ENCODE results near the gene AVP.

The AVP gene

GRCh38 chr20:3047486-3048419 lies 36.8 kb downstream of the AVP start:
- DNase-seq = no peak

DNA sequence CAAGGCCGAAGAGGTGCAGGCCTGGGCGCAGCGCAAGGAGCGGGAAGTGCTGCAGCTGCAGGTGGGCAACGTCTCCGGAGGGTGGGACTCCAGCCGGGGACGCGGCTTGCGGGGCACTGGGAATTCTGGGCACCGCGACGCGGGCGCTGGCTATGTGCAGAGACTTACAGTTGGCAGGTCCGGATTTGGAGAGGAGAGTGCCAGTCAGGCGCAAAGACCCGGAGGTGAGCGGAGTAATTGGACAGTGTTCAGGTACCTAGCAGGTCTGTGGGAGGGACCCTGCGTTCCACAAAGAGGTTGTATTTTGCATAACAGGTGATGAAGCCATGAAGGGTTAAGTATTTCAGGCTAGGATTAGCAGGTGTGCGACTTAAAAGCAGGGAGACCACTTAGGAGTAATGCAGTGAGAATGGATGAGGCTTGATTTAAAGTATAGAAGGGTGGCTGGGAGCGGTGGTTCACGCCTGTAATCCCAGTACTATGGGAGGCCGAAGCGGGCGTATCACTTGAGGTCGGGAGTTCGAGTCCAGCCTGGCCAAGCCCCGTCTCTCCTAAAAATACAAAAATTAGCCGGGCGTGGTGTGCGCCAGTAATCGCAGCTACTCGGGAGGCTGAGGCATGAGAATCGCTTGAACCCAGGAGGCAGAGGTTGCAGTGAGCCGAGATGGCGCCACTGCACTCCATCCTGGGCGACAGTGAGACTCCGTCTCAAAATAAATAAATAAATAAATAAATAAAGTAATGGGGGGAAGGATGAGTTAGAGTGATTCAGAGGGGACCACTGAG lies 37.7 kb downstream of the AVP start:
- peak; percentile 21 for DNase-seq

GRCh38 chr20:3045816-3046676 lies 38.5 kb downstream of the AVP start, which contains the start of gene MRPS26:
Gene MRPS26 (plus strand): TSS chr20:3046052. CDS start chr20:3046069, 17 bp downstream.
- DNase-seq = peak; percentile 63

GRCh38 chr20:3045042-3045815 lies 39.3 kb downstream of the AVP start:
- no peak for DNase-seq

GRCh38 chr20:3044336-3044965 lies 40.1 kb downstream of the AVP start:
- DNase-seq = no peak

DNA sequence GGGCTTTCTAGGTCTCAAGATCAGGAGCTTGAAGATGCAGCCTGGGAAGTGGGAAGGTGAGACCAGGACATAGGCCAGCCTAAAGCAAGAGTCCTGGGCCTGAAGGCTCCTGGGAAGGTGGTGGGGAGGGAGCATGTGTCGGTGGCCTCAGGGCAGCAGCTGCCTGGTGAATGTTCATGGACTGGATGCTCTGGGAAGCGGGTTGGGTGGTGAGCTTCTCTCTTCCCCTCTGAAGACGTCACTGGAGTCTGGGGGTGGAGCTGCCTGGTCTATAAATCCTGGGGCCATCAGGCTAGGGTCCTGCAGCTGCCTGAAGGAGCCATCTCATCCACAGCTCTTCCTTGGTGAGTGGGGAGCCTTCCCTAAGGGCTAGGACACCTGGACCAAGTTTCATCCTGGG lies 41.2 kb downstream of the AVP start, which contains the start of gene GNRH2:
GNRH2 (plus strand) TSS at position 301 of the 400 bp plus-strand sequence. CDS start 793 bp downstream, outside the sequence.
- no peak for DNase-seq

GRCh38 chr20:3042625-3043024 lies 41.9 kb downstream of the AVP start:
- no peak for DNase-seq

DNA sequence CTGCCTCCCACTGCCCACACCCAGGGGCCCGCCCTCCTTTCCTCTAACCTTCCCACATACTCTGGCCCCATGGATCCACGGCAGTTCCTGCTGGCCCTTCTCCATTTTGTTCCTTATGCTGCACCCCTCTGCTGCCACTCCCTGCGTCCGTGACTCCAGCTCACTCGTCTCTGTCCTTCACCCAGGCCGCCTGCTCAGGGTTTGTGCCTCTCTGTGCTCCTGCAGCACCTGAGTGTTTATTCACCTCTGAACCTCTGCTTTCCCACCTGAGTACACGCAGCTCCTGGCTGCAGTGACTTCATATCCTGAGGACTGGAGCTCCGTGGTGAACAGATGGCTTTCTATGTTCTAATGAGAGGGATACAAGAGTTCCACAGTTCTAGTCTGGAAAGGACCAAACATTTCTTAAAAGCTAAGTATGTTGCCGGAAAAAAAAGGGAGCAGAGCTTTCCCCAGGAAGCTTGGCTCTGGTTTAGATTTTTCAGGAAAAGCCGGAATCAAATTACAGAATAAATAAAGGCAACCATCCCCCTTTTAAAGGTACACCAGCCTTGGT lies 42.6 kb downstream of the AVP start:
- no peak for DNase-seq

DNA sequence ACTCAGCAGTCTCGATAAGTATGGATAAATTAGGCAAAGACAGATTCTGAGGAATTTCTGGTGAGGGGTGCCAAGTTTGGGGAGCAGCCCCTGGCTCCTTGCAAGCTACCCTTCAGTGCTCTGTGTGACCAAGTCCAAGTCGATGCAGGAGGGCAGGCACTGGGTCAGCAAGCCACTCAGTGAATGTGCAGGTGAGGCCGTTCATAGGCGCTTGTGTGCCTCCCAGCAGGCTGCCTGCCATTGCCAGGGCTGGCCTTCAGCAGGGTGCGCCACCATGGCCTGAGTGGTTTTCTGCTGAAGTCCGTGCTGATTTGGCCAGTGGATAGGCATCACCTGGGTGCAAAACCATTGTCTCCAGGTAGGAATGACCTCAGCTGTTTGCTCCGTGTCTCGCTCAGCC lies 44.4 kb downstream of the AVP start:
- DNase-seq = no peak

DNA sequence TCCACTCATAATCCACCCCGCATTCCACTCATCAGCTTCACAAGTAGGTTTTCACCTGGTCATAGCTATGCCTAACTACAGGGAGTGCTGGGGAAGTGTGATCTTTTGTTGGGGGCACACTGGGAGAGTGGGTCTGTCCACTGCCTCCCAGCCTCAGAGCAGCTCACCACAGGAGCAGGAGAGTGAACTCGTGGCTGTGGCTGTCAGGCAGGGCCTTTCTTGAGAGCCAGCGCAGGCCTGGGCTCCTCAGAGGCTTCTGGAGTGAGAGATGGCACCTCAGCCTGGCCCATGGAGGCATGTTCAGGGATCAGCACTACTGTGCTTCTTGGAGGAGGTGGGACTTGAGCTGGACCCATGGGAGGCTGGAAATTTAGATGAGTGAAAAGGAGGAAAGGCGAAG lies 45.1 kb downstream of the AVP start:
- DNase-seq = no peak

DNA sequence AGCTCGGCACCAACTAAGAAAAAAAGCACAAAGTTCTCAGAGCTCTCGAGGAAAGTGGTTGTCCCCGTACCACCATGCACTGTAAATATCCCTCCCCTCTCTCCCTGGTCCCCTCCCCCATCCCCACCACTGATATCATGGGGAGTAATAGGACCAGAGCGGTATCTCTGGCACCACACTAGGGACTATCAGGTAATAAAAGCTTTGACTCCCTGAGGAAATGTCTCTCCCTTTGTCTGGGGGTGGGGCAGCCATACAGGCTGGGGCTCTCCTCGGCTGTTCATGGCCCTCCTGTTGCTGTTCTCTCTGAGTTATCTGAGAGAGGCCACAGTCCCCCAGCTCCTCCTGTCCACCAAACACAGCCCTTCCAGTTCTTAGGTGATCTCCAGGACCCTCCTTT lies 46.1 kb downstream of the AVP start:
- no peak for DNase-seq

- no peak for DNase-seq
These were observed 46.9 kb downstream of the AVP start for GRCh38 chr20:3037654-3038053.

GRCh38 chr20:3032624-3033023 lies 51.9 kb downstream of the AVP start:
- DNase-seq = no peak

Data from NCI-H2107 (cell line).